Esophagus mucosa (tissue), 1 donor: ENCODE measurements around the gene KCNQ1. TPM values are rescaled to one million over a fixed set of nuclear protein-coding genes. Genes with fewer than 3 reads are reported as not detected.
A peak's percentile ranks its signal among the peaks of the same experiment; 100 is the strongest.

ENCODE experiments used
- ATAC-seq: fragments of 200-7000 bp; cut with Tn5 transposase; one replicate; pipeline ENCODE4 v1.9.1; 2020
- total RNA-seq: library from RNA; stranded (reverse); gene quantifications from one replicate; pipeline ENCODE4 v1.2.4, GENCODE V29; 2023
- donor health status: DM: yes; HTN: yes; CAD: no.

Gene KCNQ1
- total RNA-seq, 1 donor from 2014 or later: 1.6 TPM

DNA sequence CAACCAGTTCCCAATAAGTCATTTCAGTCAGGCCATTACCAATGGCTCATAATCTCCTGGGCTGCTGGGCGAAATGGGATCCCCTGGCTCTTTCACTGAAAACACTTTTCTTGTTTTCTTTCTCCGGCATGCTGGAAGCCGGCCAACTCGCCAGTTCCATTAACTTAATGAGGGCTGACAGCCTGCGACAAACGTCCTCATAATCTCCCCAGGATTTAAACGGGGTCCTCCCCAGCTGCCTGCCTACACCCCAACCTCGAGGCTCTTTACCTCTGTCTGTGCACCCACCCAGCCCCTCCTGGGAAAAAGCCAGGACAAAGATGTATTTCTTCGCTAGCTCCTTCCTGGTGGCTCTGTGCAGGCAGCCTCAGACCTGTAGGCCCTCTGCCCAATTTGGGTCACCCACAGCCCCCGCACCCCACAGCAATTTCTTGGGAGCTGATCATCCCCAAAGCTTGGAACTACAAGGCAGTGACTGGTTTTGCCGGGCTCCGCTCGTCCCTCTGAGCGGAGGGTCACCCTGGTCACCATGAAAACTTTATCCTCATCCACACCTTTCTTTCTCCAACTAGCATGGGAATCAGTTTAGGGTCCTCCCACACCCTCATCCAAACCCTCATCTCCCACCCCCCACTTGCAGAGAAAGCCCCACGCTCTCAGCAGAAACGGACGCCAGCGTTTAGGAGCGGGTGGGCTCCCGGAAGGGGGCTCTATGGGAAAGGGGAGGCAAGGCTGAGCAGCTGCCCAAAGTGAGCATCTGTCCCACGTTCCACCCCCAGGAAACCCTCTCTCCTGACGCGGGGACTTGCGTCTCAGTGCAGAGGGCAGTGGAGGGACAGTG lies 306.1 kb downstream of the KCNQ1 start:
- no peak for ATAC-seq

DNA sequence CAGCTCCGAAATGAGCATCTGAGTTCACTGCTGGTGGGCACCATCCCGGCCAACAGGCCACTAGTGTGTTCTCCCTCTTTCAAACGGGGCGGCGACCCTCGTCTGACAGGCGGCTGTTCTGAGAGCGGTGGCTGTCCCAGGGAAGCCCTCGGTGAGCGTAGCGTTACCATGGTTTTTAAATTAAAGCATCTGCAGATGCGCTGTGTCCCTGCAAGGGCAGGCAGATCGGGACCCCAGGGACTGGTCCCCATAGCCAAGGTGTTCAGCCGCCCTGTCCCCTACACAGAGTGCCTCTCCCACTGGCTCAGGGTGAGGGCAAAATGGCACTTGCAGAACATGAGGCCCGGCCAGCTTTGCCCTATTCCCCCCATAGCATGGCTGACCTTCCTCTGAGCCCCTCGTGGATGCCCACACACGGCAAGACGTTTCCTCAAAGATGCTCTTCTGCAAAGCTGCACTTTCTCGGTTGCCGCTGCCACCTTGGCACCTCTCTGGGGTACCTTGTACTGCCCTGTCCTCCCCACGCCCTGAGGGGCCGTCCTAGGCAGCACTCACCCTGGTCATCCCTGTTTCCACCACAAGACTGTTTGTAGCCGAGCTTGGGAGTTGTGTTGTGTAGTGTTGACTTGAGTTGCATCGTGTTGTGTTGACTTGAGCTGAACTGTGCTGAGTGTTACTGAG lies 306.9 kb downstream of the KCNQ1 start:
- ATAC-seq: no peak

DNA sequence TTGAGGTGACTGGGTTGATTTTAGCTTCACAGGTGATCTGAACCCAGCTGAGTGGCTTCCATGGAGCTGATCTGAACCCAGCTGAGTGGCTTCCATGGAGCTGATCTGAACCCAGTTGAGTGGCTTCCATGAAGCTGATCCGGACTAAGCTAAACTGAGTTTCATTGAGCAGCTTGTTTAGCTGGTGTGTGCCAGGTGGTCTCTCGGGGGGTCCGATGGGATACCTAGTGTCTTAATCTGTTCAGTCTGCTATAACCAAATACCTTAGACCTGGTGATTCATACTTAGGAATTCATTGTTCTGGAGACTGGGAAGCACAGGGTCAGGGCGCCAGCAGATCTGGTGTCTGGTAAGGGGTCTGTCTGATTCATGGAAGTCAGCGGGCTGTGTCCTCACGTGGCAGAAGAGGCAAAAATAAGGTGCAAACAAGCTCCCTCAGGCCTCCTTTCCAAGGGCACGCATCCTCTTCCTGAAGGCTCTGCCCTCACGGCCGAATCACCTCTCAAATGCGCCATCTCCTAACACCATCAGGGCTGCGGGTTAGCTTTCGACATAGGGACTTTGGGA lies 307.5 kb downstream of the KCNQ1 start:
- no peak for ATAC-seq

DNA sequence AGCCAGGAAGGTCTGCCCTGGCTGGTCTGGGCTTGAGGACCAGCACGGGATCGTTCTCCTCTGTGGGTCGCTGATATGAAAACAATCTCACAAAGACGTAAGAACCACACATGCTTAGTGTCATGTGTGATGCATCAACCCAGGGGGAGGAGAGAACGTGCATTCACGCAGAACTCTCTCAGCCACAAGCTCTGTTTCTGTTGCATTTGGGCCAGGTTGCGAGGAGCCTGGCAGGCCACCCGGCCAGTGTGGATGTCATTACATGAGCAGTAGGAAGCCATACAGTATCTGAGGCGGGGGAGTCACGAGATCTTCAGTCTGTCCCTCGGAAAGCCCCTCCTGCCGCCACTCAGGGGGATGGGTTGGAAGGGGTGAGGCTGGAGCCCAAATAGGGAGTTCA lies 308.1 kb downstream of the KCNQ1 start:
- ATAC-seq: no peak

DNA sequence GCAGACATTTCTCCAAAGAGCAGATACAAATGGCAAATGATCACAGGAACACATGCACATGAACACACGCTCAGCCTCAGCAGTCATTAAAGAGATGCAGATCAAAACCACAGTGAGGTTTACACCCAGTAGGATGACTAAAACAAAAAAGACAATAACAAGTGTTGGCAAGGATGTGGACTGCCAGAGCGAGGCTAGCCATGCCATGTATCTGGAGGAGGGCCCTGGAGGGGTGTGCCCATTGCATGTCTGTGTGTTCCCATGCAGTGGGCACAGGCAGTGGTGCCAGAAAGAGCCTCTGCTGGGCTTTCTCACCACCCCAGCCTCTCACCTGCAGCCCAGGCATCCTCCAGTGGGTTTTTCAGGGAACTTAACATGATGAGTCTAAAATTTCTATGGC lies 309.2 kb downstream of the KCNQ1 start:
- no peak for ATAC-seq

DNA sequence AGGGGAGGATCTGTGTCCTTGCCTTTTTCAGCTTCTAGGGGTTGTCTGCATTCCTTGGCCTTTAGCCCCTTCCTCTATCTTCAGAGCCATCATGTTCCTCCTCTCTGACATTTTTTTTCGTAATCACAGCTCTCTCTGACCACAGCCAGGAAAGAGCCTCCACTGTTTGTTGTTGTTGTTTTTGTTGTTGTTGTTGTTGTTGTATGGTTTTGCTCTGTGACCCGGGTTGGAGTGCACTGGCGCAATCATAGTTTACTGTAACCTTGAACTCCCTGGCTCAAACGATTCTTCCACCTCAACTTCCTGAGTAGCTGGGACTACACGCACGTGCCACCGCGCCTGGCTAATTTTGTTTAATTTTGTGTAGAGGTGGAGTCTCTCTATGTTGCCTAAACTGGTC lies 310.3 kb downstream of the KCNQ1 start:
- no peak for ATAC-seq

DNA sequence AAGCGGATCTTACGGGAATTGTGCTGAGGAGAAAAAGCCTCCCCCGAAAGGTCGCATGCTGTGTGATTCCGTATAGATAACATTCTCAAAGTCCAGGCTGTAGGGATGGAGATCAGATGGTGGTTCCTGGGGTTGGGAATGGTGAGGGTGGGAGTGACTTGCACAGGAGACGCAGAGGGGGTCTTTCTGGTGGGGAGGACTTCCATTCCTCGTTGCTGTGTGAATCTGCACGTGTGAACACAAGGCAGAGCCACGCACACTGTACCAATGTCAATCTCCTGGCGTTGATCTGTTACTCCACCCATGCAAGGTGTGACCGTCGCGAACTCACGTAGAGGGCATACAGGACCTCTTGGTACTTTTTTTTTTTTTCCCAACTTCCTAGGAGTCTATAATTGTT lies 313.9 kb downstream of the KCNQ1 start:
- ATAC-seq: no peak

DNA sequence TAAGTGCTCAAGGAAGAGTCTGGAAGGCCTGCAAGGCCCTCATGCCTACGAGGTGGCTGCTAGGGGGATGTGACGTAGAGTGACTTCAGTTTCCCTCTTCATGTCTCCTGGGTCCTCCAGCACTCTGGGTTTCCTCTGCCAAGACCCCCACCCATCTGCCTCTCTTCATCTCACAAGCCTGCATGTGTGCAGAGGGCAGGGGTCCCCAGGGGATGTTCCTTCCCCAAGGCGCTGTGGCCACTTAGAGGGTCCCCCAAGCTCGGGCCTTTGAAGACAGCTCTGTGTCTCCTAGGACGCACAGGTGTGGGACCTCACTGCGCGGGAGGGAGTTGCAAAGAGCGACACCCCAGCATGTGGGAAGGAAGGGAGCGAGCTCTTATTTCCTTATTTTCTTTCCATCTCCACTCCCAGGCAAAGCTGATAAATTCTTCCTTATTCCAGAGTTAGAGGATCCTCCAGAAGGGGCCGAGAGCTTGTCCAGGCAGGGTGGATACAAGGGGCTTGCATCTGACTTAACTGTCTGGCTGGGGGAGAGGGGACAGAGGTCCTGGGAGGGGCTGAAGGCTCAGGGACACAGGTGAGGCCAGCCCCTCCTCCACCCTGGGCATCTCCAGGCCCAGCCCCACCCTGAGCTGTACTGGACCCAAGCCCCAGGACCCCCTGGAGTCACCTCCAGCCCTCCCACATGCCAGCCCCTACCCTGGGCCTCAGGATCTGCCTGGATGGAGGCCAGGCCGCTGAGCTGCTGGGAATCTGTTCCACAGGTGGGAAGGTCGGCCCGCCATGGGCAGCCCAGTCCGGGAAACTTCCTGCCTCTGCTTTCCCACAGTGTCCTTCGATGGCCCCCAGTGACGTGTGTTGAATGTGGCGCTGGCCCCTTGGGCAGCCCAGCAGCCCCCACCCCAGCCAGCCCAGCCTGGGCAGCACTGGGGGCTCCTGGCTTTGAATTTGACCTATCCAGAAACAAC lies 314.7 kb downstream of the KCNQ1 start:
- no peak for ATAC-seq

DNA sequence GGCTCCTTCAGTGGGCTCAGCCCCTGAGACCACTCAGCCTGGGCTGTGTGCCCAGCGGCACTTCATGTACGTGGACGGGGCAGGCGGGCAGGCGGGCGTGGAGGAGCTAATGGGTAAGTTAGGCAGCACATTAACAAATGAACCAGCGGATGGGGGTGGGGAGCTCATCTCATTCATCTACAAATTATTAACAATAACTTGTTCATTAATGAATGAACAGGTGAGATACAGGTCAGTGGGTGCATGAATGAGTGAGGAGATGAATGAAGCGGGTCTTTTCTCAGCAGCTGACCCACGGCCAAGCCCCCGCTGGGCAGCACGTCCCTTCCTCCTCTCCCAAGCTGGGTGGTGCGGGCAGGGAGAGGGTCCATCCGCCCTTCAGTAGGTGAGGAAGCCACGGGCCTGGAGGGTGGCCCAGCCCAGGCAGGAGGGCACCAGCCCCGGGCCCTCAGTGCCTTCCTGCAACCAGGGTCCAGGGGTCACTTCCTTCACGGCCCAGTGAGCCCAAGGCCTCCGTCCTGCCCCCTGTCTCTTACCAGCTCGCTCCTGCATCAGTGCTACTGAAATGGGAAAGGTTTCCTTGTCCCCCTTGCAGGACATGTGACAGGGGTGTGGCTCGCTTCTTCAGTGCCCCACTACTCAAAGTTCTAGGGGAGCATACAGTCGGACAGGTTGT lies 315.5 kb downstream of the KCNQ1 start:
- no peak for ATAC-seq

DNA sequence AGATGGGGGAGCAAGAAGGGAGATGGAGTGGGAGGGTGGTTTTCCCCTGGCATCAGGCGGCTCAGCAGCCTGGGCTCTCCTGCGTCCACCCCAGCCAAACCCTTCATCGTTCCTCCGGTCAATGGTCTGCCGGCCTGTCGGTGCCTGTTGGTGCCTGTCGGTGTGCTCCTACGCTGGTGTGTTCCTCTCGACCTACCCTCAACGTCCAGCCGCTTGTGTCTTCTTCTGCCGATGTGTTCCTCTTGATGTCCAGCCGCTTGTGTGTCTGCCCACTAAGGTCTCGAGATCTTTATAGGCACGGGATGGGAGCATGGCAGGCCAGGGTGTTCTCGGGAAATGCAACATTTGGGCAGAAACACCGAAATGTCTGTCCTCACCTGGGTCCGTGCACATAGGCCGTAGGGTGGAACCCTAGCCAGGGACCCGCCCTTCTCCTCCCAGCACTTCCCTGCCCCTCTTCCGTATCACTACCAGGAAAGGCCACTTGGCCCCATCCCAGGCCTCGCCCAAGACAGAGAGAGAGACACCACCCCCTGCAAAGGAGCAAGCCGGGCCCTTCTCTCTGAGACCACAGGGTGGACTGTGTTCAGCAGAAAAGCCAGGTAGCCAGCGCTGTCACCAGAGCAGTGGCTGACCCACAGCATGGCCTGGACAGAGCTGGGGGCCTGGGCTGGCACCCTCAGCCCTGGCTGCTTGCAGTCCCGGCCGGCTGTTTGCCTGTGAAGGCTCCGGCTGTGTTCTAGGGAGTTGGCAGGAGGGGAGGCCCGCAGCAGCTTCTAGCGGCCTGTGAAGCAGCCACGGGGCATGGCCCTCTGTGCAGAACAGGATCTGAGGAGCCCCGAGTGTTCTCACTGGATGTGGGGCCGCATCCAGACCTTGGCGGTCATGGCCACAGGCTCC lies 316.6 kb downstream of the KCNQ1 start:
- no peak for ATAC-seq

DNA sequence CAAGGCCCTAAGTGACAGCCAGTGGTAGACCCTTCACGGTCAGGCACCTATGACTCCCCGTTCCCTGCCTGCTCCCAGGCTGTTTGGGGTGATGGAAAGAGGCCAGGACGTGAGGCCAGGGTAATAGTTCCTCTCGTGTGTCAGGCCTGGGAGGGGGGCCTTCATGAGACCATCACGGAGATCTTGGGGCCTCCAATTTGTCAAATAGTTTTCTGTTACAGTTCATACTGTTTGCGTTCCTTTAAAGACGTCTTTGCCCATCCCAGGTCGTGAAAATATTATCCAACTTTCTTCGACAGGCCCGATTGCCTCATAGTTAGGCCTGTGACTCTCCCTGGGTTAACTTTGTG lies 317.2 kb downstream of the KCNQ1 start:
- ATAC-seq: no peak

DNA sequence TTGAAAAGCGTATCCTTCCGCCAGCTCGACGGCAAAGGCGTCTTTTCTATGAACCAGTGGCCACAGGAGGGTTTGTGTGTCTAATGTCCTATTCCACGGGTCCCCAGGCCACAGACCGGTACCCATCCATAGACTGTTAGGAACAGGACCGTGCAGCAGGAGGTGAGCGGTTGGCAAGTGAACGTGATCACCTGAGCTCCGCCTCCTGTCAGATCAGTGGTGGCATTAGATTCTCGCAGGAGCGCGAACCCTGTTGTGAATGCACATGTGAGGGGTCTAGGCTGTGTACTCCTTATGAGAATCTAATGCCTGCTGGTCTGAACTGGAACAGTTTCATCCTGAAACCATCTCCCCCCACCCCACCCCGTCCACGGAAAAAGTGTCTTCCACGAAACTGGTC lies 317.6 kb downstream of the KCNQ1 start:
- no peak for ATAC-seq

DNA sequence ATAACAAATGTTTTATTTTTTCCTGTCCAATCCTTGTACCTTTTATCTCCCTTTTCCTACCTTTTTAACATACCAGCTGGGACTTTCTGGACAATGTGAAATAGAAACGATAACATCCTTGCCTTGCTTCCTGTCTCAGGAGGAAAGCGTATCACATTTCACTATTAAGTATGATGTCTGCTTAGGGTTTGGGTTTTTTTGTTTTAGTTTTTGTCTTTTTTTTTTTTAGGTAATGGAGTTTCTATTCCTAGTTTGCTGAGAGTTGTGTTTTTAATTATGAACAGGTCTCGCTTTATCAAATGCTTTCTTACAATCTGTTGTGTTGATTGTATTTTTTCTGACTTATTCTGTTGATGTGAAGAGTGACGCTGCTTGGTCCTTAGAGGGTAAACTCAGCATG lies 319.2 kb downstream of the KCNQ1 start:
- no peak for ATAC-seq

DNA sequence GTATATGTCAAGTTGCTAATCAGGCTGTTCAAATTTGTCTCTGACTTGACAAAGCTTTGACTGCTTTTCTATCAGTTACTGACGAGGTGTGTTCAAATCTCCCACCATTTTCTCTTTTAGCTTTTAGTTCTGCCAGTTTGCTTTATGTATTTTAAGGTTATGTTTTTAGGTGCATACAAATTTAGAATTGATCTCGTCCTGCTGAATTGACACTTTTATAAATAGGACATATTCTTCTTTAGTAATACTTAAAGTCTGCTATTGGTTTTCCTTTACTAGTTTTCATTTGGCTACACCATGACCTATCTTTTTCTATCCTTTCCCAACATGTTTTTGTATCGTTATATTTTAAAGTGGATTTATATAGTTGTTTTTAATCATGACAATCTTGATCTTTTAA lies 320.7 kb downstream of the KCNQ1 start:
- ATAC-seq: no peak

DNA sequence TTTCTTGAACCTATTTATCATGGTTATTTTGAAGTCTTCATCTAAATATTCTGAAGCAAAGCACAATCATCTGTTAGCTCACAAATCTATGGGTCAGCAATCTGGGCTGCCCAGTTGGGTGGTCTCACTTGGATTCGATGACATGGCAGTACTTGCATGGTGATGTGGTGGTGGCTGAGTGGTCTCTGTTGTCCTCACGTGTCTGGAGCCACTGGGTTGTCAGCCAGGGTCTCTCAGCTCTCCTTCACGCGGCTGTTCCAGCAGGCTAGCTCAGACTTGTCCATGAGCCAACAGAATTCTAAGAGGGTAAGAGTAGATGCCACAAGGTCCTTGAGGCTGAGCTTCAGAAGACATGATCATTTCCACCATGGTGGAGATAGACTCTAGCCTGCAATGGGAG lies 321.4 kb downstream of the KCNQ1 start:
- no peak for ATAC-seq

DNA sequence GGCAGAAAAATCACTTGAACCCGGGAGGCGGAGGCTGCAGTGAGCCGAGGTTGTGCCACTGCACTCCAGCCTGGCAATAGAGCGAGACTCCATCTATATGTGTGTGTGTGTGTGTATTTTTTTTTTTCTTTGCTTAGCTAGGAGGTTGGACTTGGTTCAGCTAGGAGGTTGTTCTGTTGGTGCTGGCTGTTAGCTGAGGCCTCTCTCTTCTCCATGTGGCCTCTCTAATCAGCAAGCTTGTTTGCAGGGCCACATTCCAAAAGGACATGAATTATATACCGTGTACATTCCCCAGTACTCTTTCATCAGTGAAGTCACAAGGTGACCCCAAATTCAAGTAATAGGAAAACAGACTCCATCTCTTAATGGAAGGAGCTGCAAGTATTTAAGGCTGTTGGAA lies 322.3 kb downstream of the KCNQ1 start:
- no peak for ATAC-seq

DNA sequence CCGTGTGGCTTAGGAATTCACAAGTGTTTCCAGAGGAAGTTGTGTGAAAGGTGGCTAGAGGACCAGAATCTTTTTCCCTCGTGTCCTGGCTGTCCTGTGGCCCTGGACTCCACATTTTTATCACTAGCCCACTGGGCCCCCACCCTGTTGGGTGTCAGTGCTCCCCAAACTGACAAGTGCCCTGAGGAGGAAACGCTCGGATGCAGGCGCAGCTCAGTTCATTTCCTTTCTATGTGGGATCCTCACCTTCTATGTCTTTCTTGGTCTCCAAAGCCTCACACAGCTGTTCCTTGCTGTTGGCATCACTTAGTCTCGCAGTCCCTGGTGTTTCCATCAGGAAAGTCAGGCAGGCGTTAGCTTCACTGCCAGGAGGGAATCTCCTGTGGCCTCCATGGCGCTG lies 323.0 kb downstream of the KCNQ1 start:
- no peak for ATAC-seq

DNA sequence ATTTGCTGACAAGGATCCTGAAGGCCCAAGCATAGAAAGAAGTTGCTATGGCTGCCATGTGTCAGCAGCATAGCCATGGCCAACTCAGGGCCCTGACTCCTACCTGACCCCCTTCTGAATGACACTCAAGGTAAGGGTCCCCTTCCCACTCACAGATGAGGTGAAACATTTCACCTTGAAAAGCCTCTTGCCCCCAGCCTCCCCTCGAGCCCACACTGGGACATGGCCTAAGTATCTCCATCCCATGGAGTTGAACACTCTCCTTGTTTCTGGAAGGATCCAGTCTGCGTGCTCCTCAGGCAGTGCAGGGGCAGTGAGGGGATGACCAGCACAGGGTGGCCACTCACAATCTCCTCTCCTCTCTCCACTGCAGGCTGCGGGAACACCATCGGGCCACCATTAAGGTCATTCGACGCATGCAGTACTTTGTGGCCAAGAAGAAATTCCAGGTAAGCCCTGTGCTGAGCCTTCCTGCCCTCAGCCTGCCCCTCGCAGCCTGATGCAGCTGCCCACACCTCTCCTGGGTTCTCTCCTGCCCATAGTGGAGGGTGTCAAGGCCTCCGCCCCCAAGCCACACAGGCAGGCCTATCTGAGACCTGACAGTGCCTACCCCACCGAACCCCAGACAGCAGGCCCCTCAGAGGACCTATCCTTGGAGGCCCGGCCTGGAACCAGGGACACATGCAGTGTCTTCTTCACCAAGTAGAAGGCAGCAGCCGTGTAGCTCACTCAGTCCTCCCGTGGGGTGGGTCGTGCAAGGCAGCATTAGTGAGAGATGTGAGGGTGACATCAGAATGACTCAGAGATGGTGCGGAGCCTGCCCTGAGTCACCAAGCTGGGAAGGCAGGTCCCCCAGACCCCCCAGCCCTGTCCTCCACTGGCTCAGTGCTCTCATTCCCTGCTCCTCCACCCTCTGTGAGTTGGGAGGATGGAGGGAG lies 323.9 kb downstream of the KCNQ1 start:
- ATAC-seq: peak; percentile 69

DNA sequence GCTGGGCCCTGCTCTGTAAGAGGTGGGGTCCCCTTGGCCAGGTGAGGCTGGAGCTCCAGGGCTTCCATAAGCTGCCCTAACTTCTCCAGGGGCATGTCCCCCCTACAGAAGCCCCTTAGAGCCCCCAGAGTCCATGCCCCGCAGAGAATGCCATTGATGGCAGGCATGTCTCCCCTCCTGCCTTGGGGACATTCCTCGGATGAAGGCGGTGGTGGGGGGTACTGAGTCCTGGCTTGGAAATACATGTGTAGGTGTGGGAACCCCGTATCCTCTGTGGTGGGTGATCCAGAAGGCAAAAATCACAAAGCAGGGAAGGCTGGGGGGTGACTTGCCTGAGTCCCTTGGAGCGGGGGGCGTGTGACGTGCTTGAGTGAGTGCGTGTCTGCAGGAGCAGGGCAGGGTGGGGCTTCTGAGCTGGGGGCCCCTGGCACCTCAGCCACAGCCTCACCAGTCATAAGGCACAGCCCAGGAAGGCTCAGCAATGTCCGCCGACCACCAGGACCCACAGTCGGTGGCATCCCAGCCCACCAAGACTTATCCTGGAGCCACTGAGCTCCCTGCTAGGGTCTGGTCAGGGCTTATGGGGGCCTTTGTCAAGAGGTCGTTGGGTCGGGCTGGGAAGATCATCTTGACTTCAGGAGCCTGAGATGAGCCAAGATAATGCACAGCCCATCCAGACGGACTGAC lies 324.7 kb downstream of the KCNQ1 start:
- no peak for ATAC-seq
